ENCODE results near the gene SYNC. TPM values are rescaled to one million over a fixed set of nuclear protein-coding genes. Genes with fewer than 3 reads are reported as not detected.

Gene SYNC
- total RNA-seq, 4 donors from 2014 or later: 111 to 201 (median 153) TPM

DNA sequence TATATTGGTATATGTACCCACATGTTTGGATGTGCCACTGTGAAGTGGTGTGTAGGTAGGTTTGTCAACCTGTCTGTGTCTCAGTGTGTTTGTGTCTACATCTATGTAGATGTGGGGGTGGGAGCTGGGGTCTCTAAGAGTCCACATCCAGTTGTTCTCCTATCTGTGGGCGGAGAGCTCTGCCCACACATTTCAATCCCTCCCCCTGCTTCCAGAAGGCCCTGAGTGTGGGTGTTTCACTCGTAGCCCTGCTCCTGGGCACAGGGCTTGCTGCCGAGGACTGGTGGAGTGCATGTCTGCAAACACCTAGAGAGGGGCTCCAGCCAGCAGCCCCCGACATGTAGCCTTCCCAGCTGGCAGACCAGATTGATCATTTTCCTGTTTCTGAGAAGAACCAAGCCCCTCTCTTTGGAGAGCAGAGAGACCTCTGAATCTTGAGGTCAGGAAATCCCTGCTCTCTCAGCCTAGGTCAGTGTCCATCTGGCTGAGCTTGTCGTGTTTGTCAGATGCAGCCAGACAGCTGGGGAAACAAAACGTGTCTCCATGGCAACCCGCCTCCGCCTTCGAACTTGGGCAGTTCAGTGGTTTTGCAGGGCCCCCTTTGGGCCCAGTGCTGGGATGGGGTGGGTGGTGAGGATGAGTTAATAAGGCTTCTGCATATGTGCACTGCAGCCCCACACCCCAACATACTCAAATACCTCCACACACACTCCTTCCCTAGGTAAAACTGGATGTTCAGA, 31.2 kb upstream of the SYNC start:
- no peak for DNase-seq (ENCODE audit: extremely low spot score)
- Histone ChIP-seq H3K9me3 (no peaks in the 10 kb centered on the region), H3K36me3 (no peaks in the 10 kb centered on the region), H3K4me1 (peaks cover 0 to 5% (median 0%) of the 10 kb centered on the region in 4 donors), H3K27ac (replicated peaks in 1 of 4) (no peak overlapping the region), H3K4me3 (no peak overlapping the region), H3K27me3 (no peaks in the 10 kb centered on the region)
- TF ChIP-seq POLR2A (IDR thresholded peaks at IDR 0.05; ENCODE audit: low read depth): no peak
- TF ChIP-seq POLR2AphosphoS5 (IDR thresholded peaks at IDR 0.05): no peak
- TF ChIP-seq, protein P1, sequence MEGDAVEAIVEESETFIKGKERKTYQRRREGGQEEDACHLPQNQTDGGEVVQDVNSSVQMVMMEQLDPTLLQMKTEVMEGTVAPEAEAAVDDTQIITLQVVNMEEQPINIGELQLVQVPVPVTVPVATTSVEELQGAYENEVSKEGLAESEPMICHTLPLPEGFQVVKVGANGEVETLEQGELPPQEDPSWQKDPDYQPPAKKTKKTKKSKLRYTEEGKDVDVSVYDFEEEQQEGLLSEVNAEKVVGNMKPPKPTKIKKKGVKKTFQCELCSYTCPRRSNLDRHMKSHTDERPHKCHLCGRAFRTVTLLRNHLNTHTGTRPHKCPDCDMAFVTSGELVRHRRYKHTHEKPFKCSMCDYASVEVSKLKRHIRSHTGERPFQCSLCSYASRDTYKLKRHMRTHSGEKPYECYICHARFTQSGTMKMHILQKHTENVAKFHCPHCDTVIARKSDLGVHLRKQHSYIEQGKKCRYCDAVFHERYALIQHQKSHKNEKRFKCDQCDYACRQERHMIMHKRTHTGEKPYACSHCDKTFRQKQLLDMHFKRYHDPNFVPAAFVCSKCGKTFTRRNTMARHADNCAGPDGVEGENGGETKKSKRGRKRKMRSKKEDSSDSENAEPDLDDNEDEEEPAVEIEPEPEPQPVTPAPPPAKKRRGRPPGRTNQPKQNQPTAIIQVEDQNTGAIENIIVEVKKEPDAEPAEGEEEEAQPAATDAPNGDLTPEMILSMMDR (IDR thresholded peaks at IDR 0.05): no peak
- TF ChIP-seq EP300 (IDR thresholded peaks at IDR 0.05): no peak
- 49% methylated on average over 7 of the region's 9 CpGs for WGBS
- intact Hi-C loops (cut with DNase I): no loop called here

DNA sequence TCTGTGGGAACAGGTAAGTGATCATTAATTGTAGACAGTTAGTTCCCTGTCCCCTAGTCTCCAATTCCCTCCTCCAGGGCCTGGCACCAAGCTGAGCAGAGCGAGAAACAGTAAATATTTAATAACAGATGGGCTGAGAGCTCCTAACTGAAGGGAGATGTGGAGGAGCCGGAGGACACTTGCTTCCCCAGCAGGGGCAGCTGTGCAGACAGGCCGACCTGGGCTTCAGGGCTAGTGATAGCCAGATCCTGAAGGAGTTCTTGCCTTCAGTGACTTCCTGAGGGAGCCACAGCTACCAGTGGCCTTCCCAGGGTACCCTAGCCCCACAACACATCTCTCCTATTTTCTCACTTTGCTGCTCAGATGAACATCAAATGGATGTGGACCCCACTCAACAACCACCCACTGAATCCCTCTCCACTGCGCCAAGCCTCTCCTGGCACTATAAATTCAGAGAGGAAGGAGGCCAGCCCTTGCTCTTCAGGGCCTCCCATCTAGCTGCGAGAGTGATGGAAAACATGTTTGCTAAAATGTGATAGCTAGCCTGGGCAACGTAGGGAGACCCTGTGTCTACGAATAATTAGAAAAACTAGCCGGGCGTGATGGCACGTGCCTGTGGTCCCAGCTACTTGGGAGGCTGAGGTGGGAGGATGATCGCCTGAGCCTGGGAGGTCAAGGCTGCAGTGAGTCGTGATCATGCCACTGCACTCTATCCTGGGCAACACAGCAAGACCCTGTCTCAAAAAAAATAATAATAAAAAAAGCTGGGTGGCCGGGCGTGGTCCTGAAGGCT, 26.9 kb upstream of the SYNC start:
- WGBS: 87% methylated on average over 13 of the region's 14 CpGs
- Histone ChIP-seq H3K27me3 (no peaks in the 10 kb centered on the region), H3K4me1 (peaks cover 13 to 19% (median 14%) of the 10 kb centered on the region in 4 donors), H3K9me3 (no peaks in the 10 kb centered on the region), H3K4me3 (no peak overlapping the region), H3K36me3 (no peaks in the 10 kb centered on the region), H3K27ac (replicated peaks in 1 of 4) (no peak overlapping the region)
- no peak for DNase-seq (ENCODE audit: extremely low spot score)
- intact Hi-C loops (cut with DNase I): no loop called here
- TF ChIP-seq, protein P1 (IDR thresholded peaks at IDR 0.05): no peak
- TF ChIP-seq EP300 (IDR thresholded peaks at IDR 0.05): no peak
- no peak for TF ChIP-seq POLR2AphosphoS5 (IDR thresholded peaks at IDR 0.05)
- no peak for TF ChIP-seq POLR2A (IDR thresholded peaks at IDR 0.05; ENCODE audit: low read depth)

DNA sequence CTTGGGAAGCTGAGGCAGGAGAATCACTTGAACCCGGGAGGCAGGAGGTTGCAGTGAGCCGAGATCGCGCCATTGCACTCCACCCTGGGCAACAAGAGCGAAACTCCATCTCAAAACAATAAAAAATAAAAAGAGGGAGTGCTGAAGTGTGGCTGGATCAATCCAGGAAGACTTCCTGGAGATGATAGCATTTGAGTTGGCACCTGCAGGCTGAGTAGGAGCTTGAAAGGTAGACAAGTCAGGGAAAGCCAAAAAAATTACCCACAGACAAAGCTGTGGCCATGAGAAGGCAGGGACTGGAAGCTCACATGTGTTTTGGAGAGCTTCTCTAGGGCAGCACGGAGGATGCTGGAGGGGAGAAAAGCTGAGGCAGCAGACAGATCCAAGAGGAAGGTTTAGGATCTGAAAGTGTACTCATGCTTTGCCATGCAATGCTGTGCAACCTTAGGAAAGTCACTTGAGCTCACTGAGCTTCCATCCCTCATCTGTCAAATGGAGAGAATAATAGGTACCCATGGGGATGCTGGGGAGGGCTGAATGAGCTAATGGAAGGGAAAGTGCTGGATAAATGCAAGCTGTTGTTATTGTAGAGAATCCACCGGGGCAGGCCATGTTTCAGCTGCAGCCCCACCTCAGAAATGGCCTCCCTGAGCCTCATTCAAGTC, 26.0 kb upstream of the SYNC start:
- H3K4me1 ChIP-seq: peaks cover 14% of the 10 kb centered on the region in 4 donors
- no peak overlapping the region for H3K4me3 ChIP-seq
- TF ChIP-seq EP300 (IDR thresholded peaks at IDR 0.05): no peak
- TF ChIP-seq POLR2A (IDR thresholded peaks at IDR 0.05; ENCODE audit: low read depth): no peak
- no peak for TF ChIP-seq POLR2AphosphoS5 (IDR thresholded peaks at IDR 0.05)
- TF ChIP-seq, protein P1 (IDR thresholded peaks at IDR 0.05): no peak
- intact Hi-C loops (cut with DNase I): no loop called here
- H3K27me3 ChIP-seq: no peaks in the 10 kb centered on the region
- 90% methylated on average over 7 of the region's 7 CpGs for WGBS
- no peak overlapping the region for H3K27ac ChIP-seq (replicated peaks in 1 of 4)
- no peaks in the 10 kb centered on the region for H3K9me3 ChIP-seq
- H3K36me3 ChIP-seq: no peaks in the 10 kb centered on the region
- DNase-seq (ENCODE audit: extremely low spot score): no peak

DNA sequence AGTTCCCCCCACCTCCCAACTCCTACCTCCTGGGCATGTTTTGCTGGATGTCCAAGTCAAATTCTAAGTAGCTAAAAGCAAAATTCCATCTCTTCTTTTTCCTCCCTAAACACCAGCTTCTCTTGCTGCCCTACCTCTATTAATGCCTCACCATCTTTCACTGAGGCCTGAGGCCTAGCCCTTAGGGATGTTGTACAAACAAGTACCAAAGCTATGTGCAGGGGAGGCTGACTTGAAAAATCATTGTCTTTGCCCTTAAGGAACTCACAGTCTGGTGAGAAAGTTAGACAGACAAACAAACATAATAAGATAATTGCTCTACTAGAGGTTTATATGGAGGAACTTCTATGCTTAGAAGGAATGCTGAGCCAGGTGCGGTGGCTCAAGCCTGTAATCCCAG, 25.3 kb upstream of the SYNC start:
- intact Hi-C loops (cut with DNase I): no loop called here
- Histone ChIP-seq H3K9me3 (no peaks in the 10 kb centered on the region), H3K27ac (replicated peaks in 1 of 4) (no peak overlapping the region), H3K4me1 (peaks cover 14% of the 10 kb centered on the region in 4 donors), H3K4me3 (no peak overlapping the region), H3K27me3 (no peaks in the 10 kb centered on the region), H3K36me3 (no peaks in the 10 kb centered on the region)
- 100% methylated on average over 1 of the region's 1 CpG for WGBS
- TF ChIP-seq POLR2A (IDR thresholded peaks at IDR 0.05; ENCODE audit: low read depth): no peak
- TF ChIP-seq POLR2AphosphoS5 (IDR thresholded peaks at IDR 0.05): no peak
- TF ChIP-seq, protein P1 (IDR thresholded peaks at IDR 0.05): no peak
- no peak for TF ChIP-seq EP300 (IDR thresholded peaks at IDR 0.05)
- DNase-seq (ENCODE audit: extremely low spot score): no peak

All from esophagus muscularis mucosa (tissue), 4 donors.